Keratinocyte (primary cell): Measurements from ENCODE around the gene EFCAB8. TPM values are rescaled to one million over a fixed set of nuclear protein-coding genes. Genes with fewer than 3 reads are reported as not detected.

Experiments used
- DNase-seq: peaks from one replicate; pipeline ENCODE4 v3.0.0-alpha.2; 2011; ENCODE audit warnings: low read depth, missing footprints, low spot score
- FAIRE-seq: peaks from 2 replicates; lab custom pipeline; 2011; peaks lifted over from hg19 to GRCh38; lab: Jason Lieb, UNC
- H2AFZ ChIP-seq: 2 replicates; pipeline ENCODE4 v1.6.0; 2012; ENCODE audit warnings: low read length, control low read depth, inconsistent platforms; ENCODE audit not compliant: control insufficient read depth
- H3K27ac ChIP-seq: 2 replicates; pipeline ENCODE4 v1.5.1; 2011; ENCODE audit warnings: low read length; ENCODE audit not compliant: control insufficient read depth, insufficient read depth
- H3K27me3 ChIP-seq: 3 replicates; pipeline ENCODE4 v1.6.0; 2011; ENCODE audit warnings: low read length; ENCODE audit not compliant: control insufficient read depth, insufficient read depth; ENCODE audit errors: extremely low read depth
- H3K36me3 ChIP-seq, 2 experiments: 2 replicates in 1 of 2; 3 replicates in 1 of 2; pipeline ENCODE4 v1.5.1; 2011; ENCODE audit warnings: low read length in 2 of 2, mild to moderate bottlenecking in 1 of 2; ENCODE audit not compliant: control insufficient read depth in 2 of 2, insufficient read depth in 2 of 2; ENCODE audit errors: extremely low read depth in 1 of 2
- H3K4me1 ChIP-seq: 3 replicates; pipeline ENCODE4 v1.5.1; 2011; ENCODE audit warnings: low read length; ENCODE audit not compliant: control insufficient read depth, insufficient read depth; ENCODE audit errors: extremely low read depth
- H3K4me2 ChIP-seq: 3 replicates; pipeline ENCODE4 v1.6.0; 2011; ENCODE audit warnings: low read depth, low read length; ENCODE audit not compliant: control insufficient read depth, insufficient read depth; ENCODE audit errors: extremely low read depth
- H3K4me3 ChIP-seq, 3 experiments: fragments of 200-600 bp in 1 of 3; sonication (generic) in 1 of 3; 2 replicates in 2 of 3; 3 replicates in 1 of 3; pipeline ENCODE4 v1.5.1; 2011 to 2016; ENCODE audit warnings: low read length in 3 of 3, mild to moderate bottlenecking in 3 of 3, control low read depth in 2 of 3, inconsistent platforms in 1 of 3, low read depth in 1 of 3, mixed read lengths in 1 of 3, mixed run types in 1 of 3, moderate library complexity in 1 of 3; ENCODE audit not compliant: control insufficient read depth in 2 of 3, insufficient read depth in 2 of 3; ENCODE audit errors: extremely low read depth in 1 of 3
- H3K79me2 ChIP-seq: 2 replicates; pipeline ENCODE4 v1.6.0; 2012; ENCODE audit warnings: low read length; ENCODE audit not compliant: control insufficient read depth, insufficient read depth
- H3K9ac ChIP-seq: 3 replicates; pipeline ENCODE4 v1.6.0; 2011; ENCODE audit warnings: low read length; ENCODE audit not compliant: control insufficient read depth, insufficient read depth; ENCODE audit errors: extremely low read depth
- H3K9me1 ChIP-seq: 3 replicates; pipeline ENCODE4 v1.6.0; 2011; ENCODE audit warnings: low read length; ENCODE audit not compliant: control insufficient read depth, insufficient read depth; ENCODE audit errors: extremely low read depth
- H3K9me3 ChIP-seq: 2 replicates; pipeline ENCODE4 v1.5.1; 2012; ENCODE audit warnings: low read depth, low read length; ENCODE audit not compliant: control insufficient read depth
- H4K20me1 ChIP-seq: 3 replicates; pipeline ENCODE4 v1.6.0; 2011; ENCODE audit warnings: low read length; ENCODE audit not compliant: control insufficient read depth, insufficient read depth; ENCODE audit errors: extremely low read depth
- EZH2 ChIP-seq: IDR thresholded peaks from one replicate; pipeline ENCODE4 v1.6.1; 2012; ENCODE audit warnings: inconsistent platforms, mild to moderate bottlenecking, low read length, moderate library complexity
- dilution Hi-C: fragments of 300-500 bp; cut with MboI; formaldehyde crosslinking; loops from one replicate; pipeline ENCODE4 v1.7.0; 2020; ENCODE audit warnings: low sequenced_read_pairs; ENCODE audit not compliant: extremely low pct_ligation_motif_present
- polyA plus RNA-seq, 5 experiments: library from polyadenylated mRNA; depleted of rRNA in 3 of 5; stranded (reverse) in 3 of 5; stranded (forward) in 1 of 5; unstranded in 1 of 5; fragments of >200 nt; gene quantifications; 1 replicate in 1 of 5; 2 replicates in 3 of 5; 3 replicates in 1 of 5; pipeline versions ENCODE4 v1.2.1 to v1.2.3, GENCODE V29; 2011 to 2012; ENCODE audit warnings: missing spikeins in 2 of 5, low read depth in 1 of 5, low replicate concordance in 1 of 5
- TF ChIP-seq, protein P1 (sequence below), 3 experiments: IDR thresholded peaks in 1 of 3; conservative IDR thresholded peaks in 1 of 3; optimal IDR thresholded peaks in 1 of 3; 2 replicates in 2 of 3; 3 replicates in 1 of 3; pipeline versions ENCODE3 to v1.5.1; 2011; ENCODE audit warnings: low read length in 3 of 3, mild to moderate bottlenecking in 3 of 3, moderate library complexity in 2 of 3, control low read depth in 1 of 3, inconsistent platforms in 1 of 3; ENCODE audit not compliant: insufficient read depth in 2 of 3; ENCODE audit errors: extremely low read depth in 1 of 3

Gene EFCAB8
- polyA plus RNA-seq, 1 donor (not counting 4 experiments of a cell fraction or from before 2014, with no cell fraction given) = 0.03 TPM

DNA sequence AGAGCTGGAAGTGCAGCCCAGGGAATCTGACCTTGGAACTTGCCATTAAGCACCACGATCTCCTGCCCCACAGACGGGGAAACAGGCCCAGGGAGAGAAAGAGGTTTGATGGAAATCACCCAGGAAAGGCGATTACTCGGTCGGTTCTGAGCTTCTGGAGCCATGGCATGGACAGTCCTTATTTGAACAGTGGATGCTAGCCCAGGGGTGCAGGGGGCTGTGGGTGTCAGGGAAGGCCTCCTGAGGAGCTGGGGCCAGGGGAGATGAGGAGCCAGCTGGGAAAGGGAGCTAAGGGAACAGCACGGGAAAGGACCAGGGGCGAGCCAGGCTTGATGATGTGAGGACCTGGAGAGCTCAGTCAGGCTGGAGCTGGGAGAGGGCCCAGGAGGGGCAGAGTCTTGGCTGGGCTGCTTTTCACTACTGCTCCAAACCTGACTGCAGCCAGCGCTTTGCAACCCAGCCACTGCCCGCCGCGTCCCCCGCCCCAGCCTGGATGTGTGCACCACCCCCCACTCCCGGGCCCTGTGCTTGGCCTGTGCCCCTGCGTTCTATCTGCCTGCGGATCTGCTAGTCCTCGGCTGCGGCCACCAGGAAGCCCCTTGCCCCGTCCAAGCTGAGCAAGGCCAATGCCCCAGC, 127.7 kb downstream of the EFCAB8 start:
- TF ChIP-seq EZH2 = no peak
- TF ChIP-seq, protein P1, sequence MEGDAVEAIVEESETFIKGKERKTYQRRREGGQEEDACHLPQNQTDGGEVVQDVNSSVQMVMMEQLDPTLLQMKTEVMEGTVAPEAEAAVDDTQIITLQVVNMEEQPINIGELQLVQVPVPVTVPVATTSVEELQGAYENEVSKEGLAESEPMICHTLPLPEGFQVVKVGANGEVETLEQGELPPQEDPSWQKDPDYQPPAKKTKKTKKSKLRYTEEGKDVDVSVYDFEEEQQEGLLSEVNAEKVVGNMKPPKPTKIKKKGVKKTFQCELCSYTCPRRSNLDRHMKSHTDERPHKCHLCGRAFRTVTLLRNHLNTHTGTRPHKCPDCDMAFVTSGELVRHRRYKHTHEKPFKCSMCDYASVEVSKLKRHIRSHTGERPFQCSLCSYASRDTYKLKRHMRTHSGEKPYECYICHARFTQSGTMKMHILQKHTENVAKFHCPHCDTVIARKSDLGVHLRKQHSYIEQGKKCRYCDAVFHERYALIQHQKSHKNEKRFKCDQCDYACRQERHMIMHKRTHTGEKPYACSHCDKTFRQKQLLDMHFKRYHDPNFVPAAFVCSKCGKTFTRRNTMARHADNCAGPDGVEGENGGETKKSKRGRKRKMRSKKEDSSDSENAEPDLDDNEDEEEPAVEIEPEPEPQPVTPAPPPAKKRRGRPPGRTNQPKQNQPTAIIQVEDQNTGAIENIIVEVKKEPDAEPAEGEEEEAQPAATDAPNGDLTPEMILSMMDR (optimal IDR thresholded peaks at IDR 0.05 in 1 of 3, IDR thresholded peaks at IDR 0.05 in 1 of 3, conservative IDR thresholded peaks at IDR 0.05 in 1 of 3; ENCODE audit: extremely low read depth in 1 of 3, insufficient read depth in 2 of 3, low read length in 3 of 3) = no peak
- dilution Hi-C loops = no loop called here
- no peak for DNase-seq
- no peaks in the 10 kb centered on the region for H3K9me3 ChIP-seq
- H3K4me3 ChIP-seq = no peak overlapping the region
- no peaks in the 10 kb centered on the region for H3K36me3 ChIP-seq
- H3K27ac ChIP-seq = no peak overlapping the region
- no peak overlapping the region for H3K9ac ChIP-seq
- no peak overlapping the region for H3K4me2 ChIP-seq
- H3K4me1 ChIP-seq = no peaks in the 10 kb centered on the region
- no peak overlapping the region for H2AFZ ChIP-seq
- no peaks in the 10 kb centered on the region for H4K20me1 ChIP-seq
- H3K9me1 ChIP-seq = no peaks in the 10 kb centered on the region
- H3K27me3 ChIP-seq = no peaks in the 10 kb centered on the region
- H3K79me2 ChIP-seq = no peaks in the 10 kb centered on the region
- no peak for FAIRE-seq

DNA sequence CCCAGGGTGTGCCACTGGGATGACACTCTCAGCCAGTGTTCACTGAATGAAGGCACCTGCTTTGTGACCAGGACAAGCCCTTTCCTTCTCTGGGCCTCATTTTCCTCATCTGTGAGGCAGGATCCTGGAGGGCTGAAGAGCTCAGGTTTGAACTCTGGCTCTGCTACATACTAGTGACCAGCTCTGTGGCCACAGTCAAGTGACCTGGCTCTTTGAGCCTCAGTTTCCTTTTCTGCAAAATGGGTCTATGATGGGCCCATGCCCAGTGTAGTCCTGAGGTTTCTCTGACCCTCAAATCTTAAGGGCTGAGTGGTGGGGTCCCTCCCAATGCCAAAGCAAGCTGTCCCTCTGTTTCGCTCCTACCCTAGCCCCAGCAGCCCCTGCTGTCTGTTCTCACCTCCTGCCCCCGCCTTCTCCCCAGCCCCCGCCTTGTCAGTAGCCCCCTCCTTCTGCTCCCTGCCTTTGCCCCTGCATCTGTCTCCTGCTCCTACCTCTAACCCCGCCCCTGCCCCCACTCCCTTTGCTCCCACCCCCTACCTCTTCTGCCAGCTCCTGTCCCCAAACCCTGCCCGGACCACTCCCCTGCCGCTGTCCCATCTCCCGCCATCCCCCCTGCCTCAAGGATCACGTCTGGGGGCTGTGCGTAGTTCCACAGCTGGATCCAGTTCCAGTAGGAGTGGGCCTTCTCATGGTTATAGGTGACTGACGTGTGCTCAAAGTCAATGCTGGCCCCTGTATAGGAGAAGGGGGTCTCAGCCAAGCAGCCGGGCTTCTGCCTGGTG, 128.5 kb downstream of the EFCAB8 start:
- H3K9me3 ChIP-seq = no peaks in the 10 kb centered on the region
- no peak for DNase-seq
- H3K4me2 ChIP-seq = no peak overlapping the region
- no peak overlapping the region for H3K9ac ChIP-seq
- TF ChIP-seq, protein P1 (optimal IDR thresholded peaks at IDR 0.05 in 1 of 3, IDR thresholded peaks at IDR 0.05 in 1 of 3, conservative IDR thresholded peaks at IDR 0.05 in 1 of 3; ENCODE audit: extremely low read depth in 1 of 3, insufficient read depth in 2 of 3, low read length in 3 of 3) = no peak
- no peak for TF ChIP-seq EZH2
- H4K20me1 ChIP-seq = no peaks in the 10 kb centered on the region
- no peaks in the 10 kb centered on the region for H3K9me1 ChIP-seq
- no peak overlapping the region for H2AFZ ChIP-seq
- dilution Hi-C loops = no loop called here
- no peaks in the 10 kb centered on the region for H3K36me3 ChIP-seq
- no peak overlapping the region for H3K4me3 ChIP-seq
- H3K27ac ChIP-seq = no peak overlapping the region
- H3K4me1 ChIP-seq = no peaks in the 10 kb centered on the region
- no peaks in the 10 kb centered on the region for H3K79me2 ChIP-seq
- no peaks in the 10 kb centered on the region for H3K27me3 ChIP-seq
- no peak for FAIRE-seq
